ENCODE measurements around the gene PLS1. TPM values are rescaled to one million over a fixed set of nuclear protein-coding genes. Genes with fewer than 3 reads are reported as not detected.
A peak's percentile ranks its signal among the peaks of the same experiment; 100 is the strongest.

Gene PLS1
- total and polyA plus RNA-seq, 2 experiments from 2014 or later = 3.4 to 5.0 TPM

GRCh38 chr3:142716102-142716501 is 119.9 kb downstream of the PLS1 start:
- Histone ChIP-seq H3K27me3 (no peaks in the 10 kb centered on the region), H3K4me1 (ENCODE audit: low read depth) (no peaks in the 10 kb centered on the region), H3K9me3 (ENCODE audit: low read depth) (no peaks in the 10 kb centered on the region), H3K27ac (no peak overlapping the region), H3K4me3 (no peak overlapping the region), H3K36me3 (no peaks in the 10 kb centered on the region)
- no peak for DNase-seq (ENCODE audit: low read depth in 1 of 2, low spot score in 1 of 2)
- no peak for TF ChIP-seq CTCF (IDR thresholded peaks at IDR 0.05; ENCODE audit: low read depth, low read length)

- DNase-seq (ENCODE audit: low read depth in 1 of 2, low spot score in 1 of 2) = no peak
- Histone ChIP-seq H3K36me3 (no peaks in the 10 kb centered on the region), H3K9me3 (ENCODE audit: low read depth) (no peaks in the 10 kb centered on the region), H3K27me3 (no peaks in the 10 kb centered on the region), H3K4me3 (peak overlapping the region; percentile 84), H3K4me1 (ENCODE audit: low read depth) (peaks cover 13% of the 10 kb centered on the region), H3K27ac (peak overlapping the region; percentile 92)
- TF ChIP-seq CTCF (IDR thresholded peaks at IDR 0.05; ENCODE audit: low read depth, low read length) = no peak
Observed at GRCh38 chr3:142723665-142723967, 127.4 kb downstream of the PLS1 start.

GRCh38 chr3:142723968-142724681 is 127.9 kb downstream of the PLS1 start, which contains the start of gene TRPC1:
Gene TRPC1, plus strand, starts transcription at chr3:142724034. Its CDS starts 526 bp downstream, at chr3:142724560.
- DNase-seq (ENCODE audit: low read depth in 1 of 2, low spot score in 1 of 2) = peak; percentile 79 to 88
- Histone ChIP-seq H3K27me3 (no peaks in the 10 kb centered on the region), H3K36me3 (no peaks in the 10 kb centered on the region), H3K9me3 (ENCODE audit: low read depth) (no peaks in the 10 kb centered on the region), H3K4me1 (ENCODE audit: low read depth) (peaks cover 13% of the 10 kb centered on the region), H3K27ac (peak within 1 kb of the TSS; percentile 92), H3K4me3 (peak within 1 kb of the TSS; percentile 84)
- no peak for TF ChIP-seq CTCF (IDR thresholded peaks at IDR 0.05; ENCODE audit: low read depth, low read length)

GRCh38 chr3:142724682-142725356 is 128.6 kb downstream of the PLS1 start:
- peak in 1 of 2 donors; percentile 74 for DNase-seq (ENCODE audit: low read depth in 1 of 2, low spot score in 1 of 2)
- TF ChIP-seq CTCF (IDR thresholded peaks at IDR 0.05; ENCODE audit: low read depth, low read length) = no peak
- Histone ChIP-seq H3K27ac (peak overlapping the region; percentile 92), H3K27me3 (no peaks in the 10 kb centered on the region), H3K4me1 (ENCODE audit: low read depth) (peaks cover 13% of the 10 kb centered on the region), H3K4me3 (peak overlapping the region; percentile 84), H3K9me3 (ENCODE audit: low read depth) (no peaks in the 10 kb centered on the region), H3K36me3 (no peaks in the 10 kb centered on the region)

GRCh38 chr3:142725357-142725739 is 129.2 kb downstream of the PLS1 start:
- no peaks in the 10 kb centered on the region for H3K36me3 ChIP-seq
- H3K9me3 ChIP-seq (ENCODE audit: low read depth) = no peaks in the 10 kb centered on the region
- H3K27me3 ChIP-seq = no peaks in the 10 kb centered on the region
- H3K4me3 ChIP-seq = peak overlapping the region; percentile 84
- H3K4me1 ChIP-seq (ENCODE audit: low read depth) = peaks cover 13% of the 10 kb centered on the region
- no peak for DNase-seq (ENCODE audit: low read depth in 1 of 2, low spot score in 1 of 2)
- TF ChIP-seq CTCF (IDR thresholded peaks at IDR 0.05; ENCODE audit: low read depth, low read length) = no peak
- peak overlapping the region; percentile 92 for H3K27ac ChIP-seq

Measured in cardiac muscle cell (in vitro differentiated cells and primary cell).